Natural killer cell (primary cell): ENCODE data around the gene EDIL3. TPM values are rescaled to one million over a fixed set of nuclear protein-coding genes. Genes with fewer than 3 reads are reported as not detected.

Experiments used
- ATAC-seq, 3 donors: fragments of 150-1000 bp in 2 of 3; fragments of 200-7000 bp in 1 of 3; cut with Tn5 transposase; 1 replicate in 1 of 3; 2 replicates in 2 of 3; pipeline ENCODE4 v1.10.0; 2021; ENCODE audit warnings: mild to moderate bottlenecking in 2 of 3, moderate library complexity in 2 of 3
- DNase-seq, 2 donors: peaks; one replicate each; pipeline versions ENCODE4 v3.0.0 to v3.0.0-alpha.2; 2013 to 2021; ENCODE audit warnings: mixed read lengths in 1 of 2
- H3K27ac ChIP-seq: one replicate; pipeline ENCODE4 v1.5.1; 2013; ENCODE audit warnings: mild to moderate bottlenecking, low read length
- H3K27me3 ChIP-seq: one replicate; pipeline ENCODE4 v1.6.1; 2013; ENCODE audit warnings: low read length; ENCODE audit not compliant: control insufficient read depth, insufficient read depth
- H3K36me3 ChIP-seq: one replicate; pipeline ENCODE4 v1.6.1; 2013; ENCODE audit warnings: low read length; ENCODE audit not compliant: control insufficient read depth, insufficient read depth
- H3K4me1 ChIP-seq: one replicate; pipeline ENCODE4 v1.6.1; 2013; ENCODE audit warnings: low read length; ENCODE audit not compliant: control insufficient read depth, insufficient read depth
- H3K4me3 ChIP-seq: one replicate; pipeline ENCODE4 v1.5.1; 2013; ENCODE audit warnings: low read length
- H3K9me3 ChIP-seq: one replicate; pipeline ENCODE4 v1.6.1; 2013; ENCODE audit warnings: low read length; ENCODE audit not compliant: control insufficient read depth, insufficient read depth
- H3K27ac Mint-ChIP-seq, 2 donors: one replicate each; pipeline ENCODE4 v1.8.0; 2022; ENCODE audit warnings: mild to moderate bottlenecking in 2 of 2, mixed read lengths in 2 of 2, moderate library complexity in 1 of 2
- H3K27me3 Mint-ChIP-seq, 2 donors: one replicate each; pipeline ENCODE4 v1.8.0; 2022; ENCODE audit warnings: low read depth in 2 of 2, mixed read lengths in 2 of 2
- H3K36me3 Mint-ChIP-seq: one replicate; pipeline ENCODE4 v1.8.0; 2022; ENCODE audit warnings: mixed read lengths
- H3K4me1 Mint-ChIP-seq, 2 donors: one replicate each; pipeline ENCODE4 v1.8.0; 2022; ENCODE audit warnings: mixed read lengths in 2 of 2
- H3K4me3 Mint-ChIP-seq: one replicate; pipeline ENCODE4 v1.8.0; 2022; ENCODE audit warnings: mild to moderate bottlenecking, moderate library complexity, mixed read lengths
- H3K9me3 Mint-ChIP-seq, 2 donors: one replicate each; pipeline ENCODE4 v1.8.0; 2022; ENCODE audit warnings: mixed read lengths in 2 of 2
- WGBS: methylation state at CpG from one replicate; pipeline ENCODE4 v1.1.7; 2013; ENCODE audit warnings: missing lambda C conversion rate; ENCODE audit not compliant: insufficient coverage; 5-methylcytosine and 5-hydroxymethylcytosine counted together
- intact Hi-C: fragments of 100-400 bp; cut with micrococcal nuclease; formaldehyde crosslinking; loops from one replicate; pipeline ENCODE4 v1.14.2; 2022
- total RNA-seq, 4 donors: library from RNA; stranded (reverse); fragments of 120-200 nt in 1 of 4; gene quantifications; one replicate each; pipeline versions ENCODE4 v1.2.3 to v1.2.4, GENCODE V29; 2013 to 2022
- TF ChIP-seq, protein P1 (sequence below): fragments of 200-600 bp; IDR thresholded peaks from one replicate; pipeline ENCODE4 v1.8.0; 2022; ENCODE audit warnings: antibody characterized with exemption

EDIL3 gene
- total RNA-seq, 3 donors from 2014 or later (not counting 1 experiment from before 2014, with no cell fraction given) = not detected

DNA sequence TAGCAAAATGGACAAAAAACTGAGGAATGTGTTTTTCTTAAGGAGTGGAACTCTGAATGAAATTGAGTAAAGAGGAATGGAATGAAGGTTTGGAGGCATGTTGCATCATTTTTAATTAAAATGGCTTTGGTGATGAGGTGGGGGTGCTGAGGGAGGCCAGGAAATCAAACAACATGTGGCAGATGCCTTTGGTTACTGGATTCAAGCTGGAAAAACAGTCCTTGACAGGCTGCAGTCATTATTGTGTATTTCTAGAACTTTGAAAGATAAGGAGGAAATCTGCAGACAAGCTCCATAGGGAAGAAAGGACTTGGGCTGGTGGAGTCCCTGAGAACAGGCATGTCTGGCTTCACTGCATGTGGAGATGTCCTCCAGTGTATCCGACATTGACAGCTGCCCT, 460.5 kb downstream of the EDIL3 start:
- no peak overlapping the region for H3K4me3 Mint-ChIP-seq
- no peaks in the 10 kb centered on the region for H3K4me1 ChIP-seq
- no peak overlapping the region for H3K4me3 ChIP-seq
- H3K36me3 Mint-ChIP-seq = no peaks in the 10 kb centered on the region
- H3K27me3 ChIP-seq = no peaks in the 10 kb centered on the region
- no peaks in the 10 kb centered on the region for H3K4me1 Mint-ChIP-seq
- H3K36me3 ChIP-seq = no peaks in the 10 kb centered on the region
- peaks cover 5 to 10% of the 10 kb centered on the region in 2 donors for H3K9me3 Mint-ChIP-seq
- ATAC-seq (no peak), DNase-seq (no peak)
- H3K27ac ChIP-seq = no peak overlapping the region
- 88% methylated on average over 1 of the region's 1 CpG for WGBS
- no peaks in the 10 kb centered on the region for H3K27me3 Mint-ChIP-seq
- TF ChIP-seq, protein P1, sequence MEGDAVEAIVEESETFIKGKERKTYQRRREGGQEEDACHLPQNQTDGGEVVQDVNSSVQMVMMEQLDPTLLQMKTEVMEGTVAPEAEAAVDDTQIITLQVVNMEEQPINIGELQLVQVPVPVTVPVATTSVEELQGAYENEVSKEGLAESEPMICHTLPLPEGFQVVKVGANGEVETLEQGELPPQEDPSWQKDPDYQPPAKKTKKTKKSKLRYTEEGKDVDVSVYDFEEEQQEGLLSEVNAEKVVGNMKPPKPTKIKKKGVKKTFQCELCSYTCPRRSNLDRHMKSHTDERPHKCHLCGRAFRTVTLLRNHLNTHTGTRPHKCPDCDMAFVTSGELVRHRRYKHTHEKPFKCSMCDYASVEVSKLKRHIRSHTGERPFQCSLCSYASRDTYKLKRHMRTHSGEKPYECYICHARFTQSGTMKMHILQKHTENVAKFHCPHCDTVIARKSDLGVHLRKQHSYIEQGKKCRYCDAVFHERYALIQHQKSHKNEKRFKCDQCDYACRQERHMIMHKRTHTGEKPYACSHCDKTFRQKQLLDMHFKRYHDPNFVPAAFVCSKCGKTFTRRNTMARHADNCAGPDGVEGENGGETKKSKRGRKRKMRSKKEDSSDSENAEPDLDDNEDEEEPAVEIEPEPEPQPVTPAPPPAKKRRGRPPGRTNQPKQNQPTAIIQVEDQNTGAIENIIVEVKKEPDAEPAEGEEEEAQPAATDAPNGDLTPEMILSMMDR = no peak
- intact Hi-C loops = no loop called here
- no peaks in the 10 kb centered on the region for H3K9me3 ChIP-seq
- no peak overlapping the region for H3K27ac Mint-ChIP-seq

DNA sequence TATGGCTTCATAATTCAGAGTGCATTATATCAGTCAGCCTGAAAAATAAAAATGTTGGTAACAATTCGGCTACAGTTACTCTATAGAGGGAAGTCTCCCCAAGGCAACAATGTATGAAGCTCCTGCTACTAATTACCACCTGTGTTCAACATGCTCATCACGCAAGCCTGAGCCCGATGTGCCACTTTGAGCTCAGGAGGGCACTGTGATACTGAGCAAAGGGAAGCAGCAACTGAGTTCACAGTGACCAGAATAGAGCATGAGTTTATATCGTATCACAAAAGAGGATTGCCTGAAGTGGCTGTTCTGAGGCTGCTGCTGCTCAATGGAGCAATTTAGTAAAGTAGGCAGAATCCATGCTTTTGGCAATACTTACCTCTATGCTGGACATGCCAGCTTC, 462.0 kb downstream of the EDIL3 start:
- H3K27me3 ChIP-seq = no peaks in the 10 kb centered on the region
- ATAC-seq (no peak), DNase-seq (no peak)
- intact Hi-C loops = no loop called here
- no peaks in the 10 kb centered on the region for H3K4me1 ChIP-seq
- no peak overlapping the region for H3K4me3 Mint-ChIP-seq
- H3K36me3 Mint-ChIP-seq = no peaks in the 10 kb centered on the region
- no peaks in the 10 kb centered on the region for H3K9me3 ChIP-seq
- no peaks in the 10 kb centered on the region for H3K27me3 Mint-ChIP-seq
- H3K27ac ChIP-seq = no peak overlapping the region
- WGBS = 95% methylated on average over 4 of the region's 4 CpGs
- H3K4me1 Mint-ChIP-seq = no peaks in the 10 kb centered on the region
- H3K36me3 ChIP-seq = no peaks in the 10 kb centered on the region
- TF ChIP-seq, protein P1 = no peak
- H3K4me3 ChIP-seq = no peak overlapping the region
- H3K27ac Mint-ChIP-seq = no peak overlapping the region
- peaks cover 5 to 9% of the 10 kb centered on the region in 2 donors for H3K9me3 Mint-ChIP-seq

DNA sequence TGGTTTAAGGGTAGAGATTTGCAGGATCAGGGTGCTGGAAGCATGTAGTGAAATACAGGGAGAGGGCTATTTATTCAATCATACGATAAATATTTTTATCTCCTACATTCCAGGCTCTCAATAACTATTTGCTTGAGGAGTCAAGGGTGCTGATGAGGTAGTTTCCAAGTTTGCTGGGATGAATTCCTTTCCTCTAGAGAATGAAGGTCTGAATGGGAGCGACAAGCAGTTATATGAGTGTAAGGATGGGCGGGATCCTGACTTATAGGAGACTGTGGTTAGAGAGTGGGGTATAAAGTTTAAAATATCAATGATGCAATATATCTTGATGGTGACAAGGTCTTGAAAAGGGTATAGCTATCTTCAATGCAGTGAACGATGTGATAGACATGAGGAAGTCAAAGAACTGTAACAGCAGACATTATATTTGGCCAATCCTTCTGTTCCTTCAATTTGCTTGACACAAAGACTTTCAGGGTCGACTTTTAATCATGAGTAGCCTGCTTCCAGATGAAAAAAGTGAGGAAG, 462.9 kb downstream of the EDIL3 start:
- Mint-ChIP-seq H3K4me1 (no peaks in the 10 kb centered on the region), H3K36me3 (no peaks in the 10 kb centered on the region), H3K27me3 (no peaks in the 10 kb centered on the region), H3K27ac (no peak overlapping the region), H3K4me3 (no peak overlapping the region), H3K9me3 (peaks cover 5 to 6% of the 10 kb centered on the region in 2 donors)
- Histone ChIP-seq H3K9me3 (no peaks in the 10 kb centered on the region), H3K4me1 (no peaks in the 10 kb centered on the region), H3K36me3 (no peaks in the 10 kb centered on the region), H3K27me3 (no peaks in the 10 kb centered on the region), H3K27ac (no peak overlapping the region), H3K4me3 (no peak overlapping the region)
- ATAC-seq (no peak), DNase-seq (no peak)
- 59% methylated on average over 4 of the region's 5 CpGs for WGBS
- intact Hi-C loops = no loop called here
- TF ChIP-seq, protein P1 = no peak
